Measurements from ENCODE around the gene DSG3. TPM values are rescaled to one million over a fixed set of nuclear protein-coding genes. Genes with fewer than 3 reads are reported as not detected.

The DSG3 gene
- total RNA-seq, 1 donor from 2014 or later, result not detected

DNA sequence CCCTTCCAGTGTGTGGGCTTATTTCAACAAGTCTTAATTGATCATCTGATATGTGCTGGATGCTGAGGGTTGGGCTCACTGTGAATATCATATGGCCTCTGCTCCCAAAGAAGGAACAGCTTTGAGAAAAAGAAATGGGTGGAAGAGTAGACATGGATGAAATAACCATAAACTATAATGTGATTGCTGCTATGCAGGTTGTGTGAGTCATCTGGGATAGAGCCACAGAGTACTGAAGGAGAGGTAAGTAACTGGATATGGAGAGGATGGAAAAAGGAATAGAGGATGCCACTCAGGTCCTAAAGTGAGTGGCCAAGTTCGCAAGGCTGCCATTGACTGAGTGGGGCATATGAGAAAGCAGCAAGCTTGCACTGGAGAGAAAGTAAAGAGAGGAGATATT, 41.8 kb downstream of the DSG3 start:
- DNase-seq (ENCODE audit: extremely low spot score, unreplicated experiment), result no peak
- no peak overlapping the region for H3K4me3 Mint-ChIP-seq (ENCODE audit: unreplicated experiment)
- no peak overlapping the region for H3K27ac Mint-ChIP-seq (ENCODE audit: unreplicated experiment)
- peaks cover 9% of the 10 kb centered on the region for H3K27me3 Mint-ChIP-seq (ENCODE audit: unreplicated experiment)
- TF ChIP-seq, protein P1, sequence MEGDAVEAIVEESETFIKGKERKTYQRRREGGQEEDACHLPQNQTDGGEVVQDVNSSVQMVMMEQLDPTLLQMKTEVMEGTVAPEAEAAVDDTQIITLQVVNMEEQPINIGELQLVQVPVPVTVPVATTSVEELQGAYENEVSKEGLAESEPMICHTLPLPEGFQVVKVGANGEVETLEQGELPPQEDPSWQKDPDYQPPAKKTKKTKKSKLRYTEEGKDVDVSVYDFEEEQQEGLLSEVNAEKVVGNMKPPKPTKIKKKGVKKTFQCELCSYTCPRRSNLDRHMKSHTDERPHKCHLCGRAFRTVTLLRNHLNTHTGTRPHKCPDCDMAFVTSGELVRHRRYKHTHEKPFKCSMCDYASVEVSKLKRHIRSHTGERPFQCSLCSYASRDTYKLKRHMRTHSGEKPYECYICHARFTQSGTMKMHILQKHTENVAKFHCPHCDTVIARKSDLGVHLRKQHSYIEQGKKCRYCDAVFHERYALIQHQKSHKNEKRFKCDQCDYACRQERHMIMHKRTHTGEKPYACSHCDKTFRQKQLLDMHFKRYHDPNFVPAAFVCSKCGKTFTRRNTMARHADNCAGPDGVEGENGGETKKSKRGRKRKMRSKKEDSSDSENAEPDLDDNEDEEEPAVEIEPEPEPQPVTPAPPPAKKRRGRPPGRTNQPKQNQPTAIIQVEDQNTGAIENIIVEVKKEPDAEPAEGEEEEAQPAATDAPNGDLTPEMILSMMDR (IDR thresholded peaks at IDR 0.05), result no peak
- H3K9me3 Mint-ChIP-seq (ENCODE audit: unreplicated experiment), result no peaks in the 10 kb centered on the region
- H3K36me3 Mint-ChIP-seq (ENCODE audit: unreplicated experiment), result no peaks in the 10 kb centered on the region
- peaks cover 4% of the 10 kb centered on the region for H3K4me1 Mint-ChIP-seq (ENCODE audit: unreplicated experiment)

DNA sequence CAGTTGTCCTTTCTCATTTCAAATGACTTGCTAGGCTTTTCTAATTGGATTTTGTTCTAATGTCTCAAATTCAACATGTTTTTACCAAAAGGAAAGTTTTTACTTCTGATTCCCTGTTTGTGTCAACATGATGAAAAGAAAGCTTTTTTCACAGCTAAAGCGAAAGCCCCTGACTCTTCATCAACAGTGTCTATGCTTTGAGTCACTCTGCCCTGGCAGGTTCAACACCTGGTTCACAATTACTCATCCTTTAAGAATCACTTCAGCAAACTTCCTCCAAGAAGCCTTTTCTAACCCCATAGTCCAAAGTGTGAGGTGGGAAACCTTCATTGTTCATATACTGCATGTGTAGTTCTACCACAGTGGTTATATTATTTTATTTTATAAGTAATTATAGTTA, 42.8 kb downstream of the DSG3 start:
- H3K4me3 Mint-ChIP-seq (ENCODE audit: unreplicated experiment), result no peak overlapping the region
- TF ChIP-seq, protein P1 (IDR thresholded peaks at IDR 0.05), result no peak
- no peak overlapping the region for H3K27ac Mint-ChIP-seq (ENCODE audit: unreplicated experiment)
- H3K9me3 Mint-ChIP-seq (ENCODE audit: unreplicated experiment), result no peaks in the 10 kb centered on the region
- no peaks in the 10 kb centered on the region for H3K36me3 Mint-ChIP-seq (ENCODE audit: unreplicated experiment)
- DNase-seq (ENCODE audit: extremely low spot score, unreplicated experiment), result no peak
- H3K27me3 Mint-ChIP-seq (ENCODE audit: unreplicated experiment), result peaks cover 9% of the 10 kb centered on the region
- peaks cover 4% of the 10 kb centered on the region for H3K4me1 Mint-ChIP-seq (ENCODE audit: unreplicated experiment)

DNA sequence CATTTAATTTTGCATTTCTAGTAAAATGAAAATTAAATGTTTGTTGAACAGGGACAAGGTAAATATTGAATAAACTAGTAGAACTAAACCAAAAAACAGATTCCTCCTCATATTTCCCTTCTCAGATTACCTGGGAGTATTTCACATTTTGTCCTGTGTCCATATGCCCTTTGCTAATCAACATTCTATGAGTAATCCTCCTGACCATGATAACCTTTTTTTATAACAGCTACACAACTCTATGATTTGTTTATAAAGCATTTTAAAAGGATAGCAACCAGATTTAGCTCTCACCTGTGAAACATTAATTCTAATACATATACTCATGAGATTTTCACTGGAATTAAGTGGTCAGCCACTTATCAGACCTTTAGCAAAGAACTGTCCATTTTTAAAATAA, 43.3 kb downstream of the DSG3 start:
- no peak overlapping the region for H3K27ac Mint-ChIP-seq (ENCODE audit: unreplicated experiment)
- TF ChIP-seq, protein P1 (IDR thresholded peaks at IDR 0.05), result no peak
- H3K4me1 Mint-ChIP-seq (ENCODE audit: unreplicated experiment), result peaks cover 4% of the 10 kb centered on the region
- no peak overlapping the region for H3K4me3 Mint-ChIP-seq (ENCODE audit: unreplicated experiment)
- no peak for DNase-seq (ENCODE audit: extremely low spot score, unreplicated experiment)
- H3K27me3 Mint-ChIP-seq (ENCODE audit: unreplicated experiment), result peaks cover 9% of the 10 kb centered on the region
- no peaks in the 10 kb centered on the region for H3K36me3 Mint-ChIP-seq (ENCODE audit: unreplicated experiment)
- H3K9me3 Mint-ChIP-seq (ENCODE audit: unreplicated experiment), result no peaks in the 10 kb centered on the region

DNA sequence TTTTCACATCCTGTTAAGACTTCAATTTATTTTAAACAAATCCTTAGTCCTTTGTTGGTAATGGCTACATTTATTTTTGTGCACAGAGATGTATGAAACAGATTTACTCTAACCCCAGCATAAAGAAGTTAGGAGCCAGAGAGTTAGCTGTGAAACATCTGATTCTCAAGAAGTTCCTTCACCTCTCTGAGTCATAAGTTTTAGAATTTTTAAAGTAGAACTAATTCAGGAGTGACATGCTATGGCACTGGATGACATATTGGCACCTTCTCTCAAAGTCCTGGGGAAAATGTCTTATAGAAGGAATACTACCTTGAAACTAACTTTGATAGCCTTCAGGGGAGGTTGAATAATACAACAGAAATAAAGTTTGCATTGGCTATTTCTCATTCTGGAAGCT, 44.0 kb downstream of the DSG3 start:
- Mint-ChIP-seq H3K36me3 (ENCODE audit: unreplicated experiment) (no peaks in the 10 kb centered on the region), H3K27me3 (ENCODE audit: unreplicated experiment) (peaks cover 9% of the 10 kb centered on the region), H3K27ac (ENCODE audit: unreplicated experiment) (no peak overlapping the region), H3K9me3 (ENCODE audit: unreplicated experiment) (no peaks in the 10 kb centered on the region), H3K4me1 (ENCODE audit: unreplicated experiment) (peaks cover 4% of the 10 kb centered on the region), H3K4me3 (ENCODE audit: unreplicated experiment) (no peak overlapping the region)
- no peak for DNase-seq (ENCODE audit: extremely low spot score, unreplicated experiment)
- TF ChIP-seq, protein P1 (IDR thresholded peaks at IDR 0.05), result no peak

DNA sequence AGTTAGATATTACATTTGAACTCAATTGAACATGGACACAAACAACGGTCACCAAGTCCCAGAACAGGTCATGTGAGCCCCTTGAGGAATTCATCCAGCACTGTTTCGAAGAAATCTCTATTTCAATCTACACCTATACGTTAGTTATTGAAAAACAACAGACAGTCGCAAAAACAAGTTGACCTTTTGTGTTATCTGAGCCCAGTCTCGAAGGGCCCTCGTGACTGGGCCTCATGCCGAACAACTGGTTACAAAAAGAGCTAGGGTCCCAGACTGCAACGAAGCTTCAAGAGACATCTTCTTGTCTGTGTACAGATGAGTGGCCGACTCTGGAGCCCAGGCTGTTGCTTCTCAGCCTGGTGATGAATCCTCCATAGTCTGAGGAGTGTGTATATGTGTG, 45.1 kb downstream of the DSG3 start:
- no peak for DNase-seq (ENCODE audit: extremely low spot score, unreplicated experiment)
- Mint-ChIP-seq H3K9me3 (ENCODE audit: unreplicated experiment) (no peaks in the 10 kb centered on the region), H3K4me1 (ENCODE audit: unreplicated experiment) (peaks cover 4% of the 10 kb centered on the region), H3K27ac (ENCODE audit: unreplicated experiment) (no peak overlapping the region), H3K4me3 (ENCODE audit: unreplicated experiment) (no peak overlapping the region), H3K36me3 (ENCODE audit: unreplicated experiment) (no peaks in the 10 kb centered on the region), H3K27me3 (ENCODE audit: unreplicated experiment) (peaks cover 12% of the 10 kb centered on the region)
- TF ChIP-seq, protein P1 (IDR thresholded peaks at IDR 0.05), result no peak

Data from osteocyte (in vitro differentiated cells).